Nephron (organoid): ENCODE data around the gene ZNF273.
A peak's percentile ranks its signal among the peaks of the same experiment; 100 is the strongest.
"Not testable (repeated sequence)": the region's sequence is repeated elsewhere in the genome, so short reads cannot be mapped to it uniquely, and the experiment has no call there.

Experiments
- H3K27ac Mint-ChIP-seq, 3 experiments: 2 replicates each; pipeline ENCODE4 v1.8.0; 2020; ENCODE audit warnings: mixed read lengths in 3 of 3, mild to moderate bottlenecking in 2 of 3, moderate library complexity in 1 of 3
- H3K27me3 Mint-ChIP-seq: 2 replicates; pipeline ENCODE4 v1.8.0; 2021; ENCODE audit warnings: low read depth, mild to moderate bottlenecking, moderate library complexity, mixed read lengths
- H3K36me3 Mint-ChIP-seq: 2 replicates; pipeline ENCODE4 v1.8.0; 2020; ENCODE audit warnings: low read depth, mixed read lengths
- H3K4me1 Mint-ChIP-seq: 2 replicates; pipeline ENCODE4 v1.8.0; 2020; ENCODE audit warnings: mixed read lengths
- H3K4me3 Mint-ChIP-seq, 3 experiments: 2 replicates each; pipeline ENCODE4 v1.8.0; 2020; ENCODE audit warnings: mild to moderate bottlenecking in 3 of 3, mixed read lengths in 3 of 3, moderate library complexity in 2 of 3
- H3K9me3 Mint-ChIP-seq: 2 replicates; pipeline ENCODE4 v1.8.0; 2020; ENCODE audit warnings: mixed read lengths
- CTCF ChIP-seq, 3 experiments: fragments of 200-600 bp; sonication (generic); IDR thresholded peaks; one replicate each; pipeline ENCODE4 v1.5.0; 2021; ENCODE audit warnings: antibody characterized with exemption in 3 of 3; ENCODE audit not compliant: unreplicated experiment in 3 of 3

The ZNF273 gene

GRCh38 chr7:64947252-64948000 is 44.4 kb downstream of the ZNF273 start:
- Mint-ChIP-seq H3K36me3 (no peaks in the 10 kb centered on the region), H3K27ac (no peak overlapping the region), H3K4me3 (peak overlapping the region; percentile 68 to 80 (median 73)), H3K27me3 (peaks cover 56% of the 10 kb centered on the region), H3K9me3 (no peaks in the 10 kb centered on the region), H3K4me1 (peaks cover 4% of the 10 kb centered on the region)
- no peak for TF ChIP-seq CTCF (IDR thresholded peaks at IDR 0.05; ENCODE audit: unreplicated experiment in 3 of 3)

DNA sequence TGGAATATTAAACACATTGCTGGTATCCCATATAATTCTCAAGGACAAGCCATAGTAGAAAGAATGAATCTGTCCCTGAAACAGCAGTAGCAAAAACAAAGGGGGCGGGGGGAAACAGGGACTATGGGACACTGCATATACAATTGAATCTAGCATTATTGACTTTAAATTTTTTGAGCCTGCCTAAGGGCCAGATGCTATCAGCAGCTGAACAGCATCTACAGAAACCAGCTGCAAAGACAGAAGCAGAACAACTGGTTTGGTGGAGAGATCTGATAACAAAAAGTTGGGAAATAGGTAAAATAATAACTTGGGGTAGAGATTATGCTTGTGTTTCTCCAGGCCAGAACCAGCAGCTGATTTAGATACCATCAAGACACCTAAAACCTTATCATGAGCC is 45.7 kb downstream of the ZNF273 start:
- not testable (repeated sequence) for H3K4me3 Mint-ChIP-seq, H3K4me1 Mint-ChIP-seq, H3K27ac Mint-ChIP-seq, H3K9me3 Mint-ChIP-seq, H3K36me3 Mint-ChIP-seq
- H3K27me3 Mint-ChIP-seq, result peaks cover 56% of the 10 kb centered on the region

- not testable (repeated sequence) for H3K4me3 Mint-ChIP-seq, H3K4me1 Mint-ChIP-seq, H3K36me3 Mint-ChIP-seq, H3K9me3 Mint-ChIP-seq, H3K27ac Mint-ChIP-seq
- H3K27me3 Mint-ChIP-seq, result peaks cover 45% of the 10 kb centered on the region
Observed at GRCh38 chr7:64950673-64951072, 47.6 kb downstream of the ZNF273 start.

DNA sequence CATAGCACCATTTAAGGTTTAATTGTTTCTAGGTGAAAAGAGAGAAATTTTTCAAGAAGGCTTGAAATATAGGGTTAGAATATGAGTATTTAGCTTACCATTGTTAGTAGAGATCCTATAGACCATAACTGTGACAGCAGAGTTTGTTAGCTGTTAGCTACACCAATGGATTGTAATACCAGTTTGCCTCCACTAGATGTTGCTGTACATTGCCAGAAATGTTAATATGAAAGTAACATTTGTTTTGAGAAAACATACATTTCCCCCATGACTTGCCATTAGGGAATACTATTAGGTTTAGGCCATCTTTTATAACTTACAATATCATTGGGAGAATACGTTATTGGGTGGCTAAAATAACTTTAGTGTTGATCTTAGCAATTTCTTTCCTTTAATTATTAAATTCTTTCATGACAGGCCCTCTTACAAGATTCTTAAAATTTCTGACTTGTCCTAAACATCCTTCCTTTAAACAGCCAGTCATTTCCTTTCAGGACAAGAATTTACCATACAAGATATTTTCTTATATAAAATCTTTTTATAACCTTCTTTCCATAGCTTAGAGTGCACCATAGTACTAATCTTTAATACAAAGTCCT is 48.3 kb downstream of the ZNF273 start:
- peak; percentile 77 to 85 (median 77) for TF ChIP-seq CTCF (IDR thresholded peaks at IDR 0.05; ENCODE audit: unreplicated experiment in 3 of 3)
- peaks cover 40% of the 10 kb centered on the region for H3K27me3 Mint-ChIP-seq
- no peaks in the 10 kb centered on the region for H3K36me3 Mint-ChIP-seq
- no peak overlapping the region for H3K27ac Mint-ChIP-seq
- no peaks in the 10 kb centered on the region for H3K9me3 Mint-ChIP-seq
- no peak overlapping the region for H3K4me3 Mint-ChIP-seq
- H3K4me1 Mint-ChIP-seq, result peaks cover 4% of the 10 kb centered on the region

DNA sequence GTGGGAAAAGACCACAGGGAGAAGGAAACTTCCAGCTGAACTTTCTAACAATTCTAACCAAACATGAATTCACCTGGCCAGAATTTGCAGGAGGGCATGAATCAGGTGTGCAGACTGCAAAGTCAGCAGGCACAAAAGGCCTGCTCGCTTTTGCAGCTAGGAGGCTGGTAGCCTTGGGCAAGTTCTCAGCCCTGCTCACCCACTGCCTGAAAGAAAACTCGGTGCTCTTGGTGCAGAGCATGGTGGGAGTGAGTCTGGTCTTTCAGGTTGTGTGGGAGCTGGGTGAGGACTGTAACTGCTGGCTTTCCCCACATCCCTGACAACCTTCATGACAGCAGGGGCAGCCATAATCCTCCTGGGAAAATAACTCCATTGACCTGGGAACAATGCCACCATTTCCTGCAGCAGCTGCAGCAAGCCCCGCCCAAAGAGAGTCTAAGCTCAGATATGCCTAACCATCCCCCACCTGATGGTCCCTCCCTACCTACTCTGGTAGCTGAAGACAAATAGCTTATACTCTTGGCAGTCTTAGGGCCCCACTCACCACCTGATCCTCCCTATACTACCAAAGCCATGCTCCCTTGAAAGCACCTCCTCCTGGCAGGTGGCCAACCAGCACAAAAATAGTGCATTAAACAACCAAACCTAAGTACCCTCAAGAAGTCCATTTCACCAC is 56.1 kb downstream of the ZNF273 start:
- Mint-ChIP-seq H3K4me1 (no peaks in the 10 kb centered on the region), H3K36me3 (no peaks in the 10 kb centered on the region), H3K27me3 (no peaks in the 10 kb centered on the region), H3K27ac (no peak overlapping the region), H3K4me3 (no peak overlapping the region), H3K9me3 (peaks cover 28% of the 10 kb centered on the region)
- TF ChIP-seq CTCF (IDR thresholded peaks at IDR 0.05; ENCODE audit: unreplicated experiment in 3 of 3), result no peak

DNA sequence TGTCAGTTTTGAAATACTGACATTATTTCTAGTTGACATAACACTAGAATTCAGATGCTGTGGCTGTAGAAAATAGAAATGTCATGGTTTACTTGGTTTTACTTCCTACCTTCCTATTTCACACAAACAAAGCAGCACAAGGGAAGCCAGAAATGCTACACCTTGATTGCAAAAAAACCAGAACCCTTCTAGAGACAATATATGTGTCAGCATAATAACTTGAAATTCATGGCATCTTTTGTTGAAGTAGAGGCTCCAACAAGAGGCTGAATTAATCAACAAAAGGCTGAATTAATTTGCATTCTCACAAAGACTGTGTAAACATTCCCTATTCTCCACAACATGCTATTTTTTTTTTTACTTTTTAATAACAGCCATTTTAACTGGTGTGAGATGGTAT is 62.5 kb downstream of the ZNF273 start:
- H3K4me1 Mint-ChIP-seq, result no peaks in the 10 kb centered on the region
- H3K9me3 Mint-ChIP-seq, result peaks cover 43% of the 10 kb centered on the region
- H3K27me3 Mint-ChIP-seq, result no peaks in the 10 kb centered on the region
- H3K36me3 Mint-ChIP-seq, result peaks cover 20% of the 10 kb centered on the region
- H3K4me3 Mint-ChIP-seq, result no peak overlapping the region
- no peak for TF ChIP-seq CTCF (IDR thresholded peaks at IDR 0.05; ENCODE audit: unreplicated experiment in 3 of 3)
- H3K27ac Mint-ChIP-seq, result no peak overlapping the region
